ENCODE measurements around the gene PNMA5. TPM values are rescaled to one million over a fixed set of nuclear protein-coding genes. Genes with fewer than 3 reads are reported as not detected.

PNMA5 gene
- total RNA-seq, 1 experiment from 2014 or later: 0.13 TPM

DNA sequence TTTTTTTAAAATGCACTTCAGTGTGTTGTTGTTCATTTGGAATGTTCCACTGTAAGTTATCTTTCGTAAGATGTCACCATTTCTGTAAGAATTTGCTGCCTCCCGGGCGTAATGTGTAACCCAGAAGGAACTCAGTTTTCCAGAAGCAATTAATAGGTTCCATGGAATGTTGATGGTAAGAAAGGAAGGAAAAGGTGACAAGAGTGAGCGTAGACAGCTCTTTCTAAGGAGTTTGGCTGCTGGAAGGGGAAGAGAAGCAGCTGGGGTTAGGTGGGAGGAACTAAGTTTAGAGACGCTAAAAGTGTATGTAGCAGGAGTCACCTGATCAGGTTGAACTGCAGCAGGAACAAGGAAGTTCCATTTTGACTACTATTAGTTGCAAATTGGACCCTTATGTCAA is 35.9 kb downstream of the PNMA5 start:
- TF ChIP-seq ZNF512 (CRISPR knock-in tag; IDR thresholded peaks at IDR 0.05; ENCODE audit: borderline replicate concordance) (no peak), TCF7 (CRISPR knock-in tag; IDR thresholded peaks at IDR 0.05; ENCODE audit: low read depth) (no peak), JAZF1 (CRISPR knock-in tag; IDR thresholded peaks at IDR 0.05) (no peak), RORB (CRISPR knock-in tag; IDR thresholded peaks at IDR 0.05) (no peak), ZNF396 (CRISPR knock-in tag; IDR thresholded peaks at IDR 0.05; ENCODE audit: borderline replicate concordance) (no peak), ZNF138 (CRISPR knock-in tag; conservative IDR thresholded peaks at IDR 0.05) (no peak), AFF4 (CRISPR knock-in tag; IDR thresholded peaks at IDR 0.05; ENCODE audit: borderline replicate concordance) (no peak), ZNF416 (CRISPR knock-in tag; IDR thresholded peaks at IDR 0.05) (no peak)
- TF ChIP-seq, protein P1, sequence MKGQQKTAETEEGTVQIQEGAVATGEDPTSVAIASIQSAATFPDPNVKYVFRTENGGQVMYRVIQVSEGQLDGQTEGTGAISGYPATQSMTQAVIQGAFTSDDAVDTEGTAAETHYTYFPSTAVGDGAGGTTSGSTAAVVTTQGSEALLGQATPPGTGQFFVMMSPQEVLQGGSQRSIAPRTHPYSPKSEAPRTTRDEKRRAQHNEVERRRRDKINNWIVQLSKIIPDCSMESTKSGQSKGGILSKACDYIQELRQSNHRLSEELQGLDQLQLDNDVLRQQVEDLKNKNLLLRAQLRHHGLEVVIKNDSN (CRISPR knock-in tag; IDR thresholded peaks at IDR 0.05): no peak
- TF ChIP-seq, protein P2, sequence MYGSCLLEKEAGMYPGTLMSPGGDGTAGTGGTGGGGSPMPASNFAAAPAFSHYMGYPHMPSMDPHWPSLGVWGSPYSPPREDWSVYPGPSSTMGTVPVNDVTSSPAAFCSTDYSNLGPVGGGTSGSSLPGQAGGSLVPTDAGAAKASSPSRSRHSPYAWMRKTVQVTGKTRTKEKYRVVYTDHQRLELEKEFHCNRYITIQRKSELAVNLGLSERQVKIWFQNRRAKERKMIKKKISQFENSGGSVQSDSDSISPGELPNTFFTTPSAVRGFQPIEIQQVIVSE (CRISPR knock-in tag; IDR thresholded peaks at IDR 0.05; ENCODE audit: borderline replicate concordance): no peak
- TF ChIP-seq, protein P3, sequence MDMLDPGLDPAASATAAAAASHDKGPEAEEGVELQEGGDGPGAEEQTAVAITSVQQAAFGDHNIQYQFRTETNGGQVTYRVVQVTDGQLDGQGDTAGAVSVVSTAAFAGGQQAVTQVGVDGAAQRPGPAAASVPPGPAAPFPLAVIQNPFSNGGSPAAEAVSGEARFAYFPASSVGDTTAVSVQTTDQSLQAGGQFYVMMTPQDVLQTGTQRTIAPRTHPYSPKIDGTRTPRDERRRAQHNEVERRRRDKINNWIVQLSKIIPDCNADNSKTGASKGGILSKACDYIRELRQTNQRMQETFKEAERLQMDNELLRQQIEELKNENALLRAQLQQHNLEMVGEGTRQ (CRISPR knock-in tag; IDR thresholded peaks at IDR 0.05): no peak
- TF ChIP-seq, protein P4, sequence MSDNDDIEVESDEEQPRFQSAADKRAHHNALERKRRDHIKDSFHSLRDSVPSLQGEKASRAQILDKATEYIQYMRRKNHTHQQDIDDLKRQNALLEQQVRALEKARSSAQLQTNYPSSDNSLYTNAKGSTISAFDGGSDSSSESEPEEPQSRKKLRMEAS (CRISPR knock-in tag; IDR thresholded peaks at IDR 0.05): no peak
- POLR2A ChIA-PET: no interaction called here
- peak overlapping the region; percentile 64 for H3K4me3 Mint-ChIP-seq
- ATAC-seq (no peak), DNase-seq (ENCODE audit: low spot score) (no peak)
- peaks cover 5% of the 10 kb centered on the region for H3K27me3 Mint-ChIP-seq (ENCODE audit: low read depth)
- no peaks in the 10 kb centered on the region for H3K9me3 Mint-ChIP-seq
- CTCF ChIA-PET: no interaction called here
- no peak overlapping the region for H3K27ac Mint-ChIP-seq
- no peaks in the 10 kb centered on the region for H3K36me3 Mint-ChIP-seq
- peaks cover 5% of the 10 kb centered on the region; the same call in 1 of the 2 replicates for H3K4me1 Mint-ChIP-seq

- CTCF ChIA-PET: interaction anchor here (1.1 kb wide), 1 partner anchor 9 kb away, joined by 3 read pairs; no protein-coding TSS in a partner anchor
These were observed 43.1 kb downstream of the PNMA5 start for GRCh38 chrX:152950786-152951185.

More at GRCh38 chrX:152950786-152951185, 43.1 kb downstream of the PNMA5 start:
- TF ChIP-seq ZNF121 (CRISPR knock-in tag; IDR thresholded peaks at IDR 0.05) (no peak), MYBL2 (CRISPR knock-in tag; IDR thresholded peaks at IDR 0.05) (no peak), FOXJ3 (CRISPR knock-in tag; IDR thresholded peaks at IDR 0.05; ENCODE audit: borderline replicate concordance) (no peak)
- TF ChIP-seq, protein P5, sequence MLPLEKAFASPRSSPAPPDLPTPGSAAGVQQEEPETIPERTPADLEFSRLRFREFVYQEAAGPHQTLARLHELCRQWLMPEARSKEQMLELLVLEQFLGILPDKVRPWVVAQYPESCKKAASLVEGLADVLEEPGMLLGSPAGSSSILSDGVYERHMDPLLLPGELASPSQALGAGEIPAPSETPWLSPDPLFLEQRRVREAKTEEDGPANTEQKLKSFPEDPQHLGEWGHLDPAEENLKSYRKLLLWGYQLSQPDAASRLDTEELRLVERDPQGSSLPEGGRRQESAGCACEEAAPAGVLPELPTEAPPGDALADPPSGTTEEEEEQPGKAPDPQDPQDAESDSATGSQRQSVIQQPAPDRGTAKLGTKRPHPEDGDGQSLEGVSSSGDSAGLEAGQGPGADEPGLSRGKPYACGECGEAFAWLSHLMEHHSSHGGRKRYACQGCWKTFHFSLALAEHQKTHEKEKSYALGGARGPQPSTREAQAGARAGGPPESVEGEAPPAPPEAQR (CRISPR knock-in tag; IDR thresholded peaks at IDR 0.05): no peak
- Mint-ChIP-seq H3K27ac (no peak overlapping the region), H3K9me3 (no peaks in the 10 kb centered on the region), H3K36me3 (no peaks in the 10 kb centered on the region), H3K4me3 (no peak overlapping the region), H3K27me3 (ENCODE audit: low read depth) (peaks cover 10% of the 10 kb centered on the region), H3K4me1 (no peaks in the 10 kb centered on the region)
- POLR2A ChIA-PET: no interaction called here
- DNase-seq (ENCODE audit: low spot score): no peak
- ATAC-seq: no peak

Data from WTC11 (cell line).